Neuronal stem cell (in vitro differentiated cells): Measurements from ENCODE around the gene TPSG1.

Source experiments
- DNase-seq: peaks from one replicate; pipeline ENCODE4 v3.0.0-alpha.2; 2013; ENCODE audit warnings: low spot score
- H2AFZ ChIP-seq: one replicate; pipeline ENCODE4 v1.6.1; 2013; ENCODE audit warnings: mild to moderate bottlenecking, low read length, inconsistent platforms
- H2AK5ac ChIP-seq: 2 replicates; pipeline ENCODE4 v1.6.1; 2013; ENCODE audit warnings: low read depth, mild to moderate bottlenecking, inconsistent platforms, low read length, moderate library complexity, mixed read lengths
- H2BK120ac ChIP-seq: 2 replicates; pipeline ENCODE4 v1.6.1; 2013; ENCODE audit warnings: low read depth, mild to moderate bottlenecking, inconsistent platforms, low read length, moderate library complexity, mixed read lengths
- H2BK12ac ChIP-seq: one replicate; pipeline ENCODE4 v1.6.1; 2013; ENCODE audit warnings: low read length, inconsistent platforms
- H2BK15ac ChIP-seq: 2 replicates; pipeline ENCODE4 v1.6.1; 2013; ENCODE audit warnings: mild to moderate bottlenecking, low read length, inconsistent platforms, mixed read lengths
- H2BK5ac ChIP-seq: one replicate; pipeline ENCODE4 v1.6.1; 2013; ENCODE audit warnings: inconsistent platforms, mild to moderate bottlenecking, low read length, moderate library complexity
- H3K14ac ChIP-seq: one replicate; pipeline ENCODE4 v1.6.1; 2013; ENCODE audit warnings: low read length, inconsistent platforms
- H3K18ac ChIP-seq: 2 replicates; pipeline ENCODE4 v1.6.1; 2013; ENCODE audit warnings: low read length, inconsistent platforms
- H3K23ac ChIP-seq: 2 replicates; pipeline ENCODE4 v1.6.1; 2013; ENCODE audit warnings: low read depth, mild to moderate bottlenecking, mixed read lengths, low read length, inconsistent platforms; ENCODE audit not compliant: poor library complexity
- H3K27ac ChIP-seq: replicated peaks from 3 replicates; pipeline ENCODE4 v1.5.1; 2013; ENCODE audit warnings: low read length, inconsistent platforms
- H3K27me3 ChIP-seq, 3 experiments: 2 replicates each; pipeline ENCODE4 v1.6.1; 2013; ENCODE audit warnings: low read length in 3 of 3, mild to moderate bottlenecking in 2 of 3, inconsistent platforms in 1 of 3, low read depth in 1 of 3, mixed read lengths in 1 of 3, moderate library complexity in 1 of 3; ENCODE audit not compliant: control insufficient read depth in 3 of 3, insufficient read depth in 3 of 3
- H3K36me3 ChIP-seq, 2 donors: replicated peaks in 1 of 2; 2 replicates each; pipeline ENCODE4 v1.6.1; 2013; ENCODE audit warnings: low read length in 2 of 2; ENCODE audit not compliant: control insufficient read depth in 2 of 2, insufficient read depth in 2 of 2
- H3K4ac ChIP-seq: 2 replicates; pipeline ENCODE4 v1.6.1; 2013; ENCODE audit warnings: inconsistent platforms, mild to moderate bottlenecking, low read length, moderate library complexity
- H3K4me1 ChIP-seq, 2 donors: 1 replicate in 1 of 2; 2 replicates in 1 of 2; pipeline ENCODE4 v1.6.1; 2013; ENCODE audit warnings: low read length in 2 of 2, low read depth in 1 of 2; ENCODE audit not compliant: control insufficient read depth in 2 of 2, insufficient read depth in 1 of 2
- H3K4me2 ChIP-seq: one replicate; pipeline ENCODE4 v1.6.1; 2013; ENCODE audit warnings: mild to moderate bottlenecking, low read length, inconsistent platforms; ENCODE audit not compliant: insufficient read depth, poor library complexity, severe bottlenecking
- H3K4me3 ChIP-seq, 2 donors: 2 replicates each; pipeline ENCODE4 v1.5.1; 2013; ENCODE audit warnings: low read length in 2 of 2, mild to moderate bottlenecking in 2 of 2, inconsistent platforms in 1 of 2, moderate library complexity in 1 of 2
- H3K79me1 ChIP-seq: one replicate; pipeline ENCODE4 v1.6.1; 2013; ENCODE audit warnings: low read depth, mild to moderate bottlenecking, inconsistent platforms, low read length, moderate library complexity
- H3K9ac ChIP-seq: one replicate; pipeline ENCODE4 v1.6.1; 2013; ENCODE audit warnings: mild to moderate bottlenecking, low read depth, low read length, inconsistent platforms; ENCODE audit not compliant: poor library complexity
- H3K9me3 ChIP-seq, 2 donors: replicated peaks in 1 of 2; 2 replicates each; pipeline versions ENCODE3 to v1.6.1; 2013; ENCODE audit warnings: low read length in 2 of 2, mild to moderate bottlenecking in 2 of 2, inconsistent platforms in 1 of 2, low read depth in 1 of 2, mixed read lengths in 1 of 2, moderate library complexity in 1 of 2; ENCODE audit not compliant: control insufficient read depth in 2 of 2, insufficient read depth in 1 of 2
- H4K8ac ChIP-seq: one replicate; pipeline ENCODE4 v1.6.1; 2013; ENCODE audit warnings: low read depth, mild to moderate bottlenecking, inconsistent platforms, low read length, moderate library complexity
- H4K91ac ChIP-seq: one replicate; pipeline ENCODE4 v1.6.1; 2013; ENCODE audit warnings: low read length, low read depth, mild to moderate bottlenecking, inconsistent platforms; ENCODE audit not compliant: poor library complexity
- WGBS, 2 donors: extraction: QIAGEN DNeasy Blood & Tissue Kit; methylation state at CpG; one replicate each; pipeline ENCODE4 v1.1.7; 2013; ENCODE audit warnings: missing lambda C conversion rate in 2 of 2, mixed read lengths in 1 of 2; ENCODE audit not compliant: insufficient read length in 2 of 2, insufficient replicate concordance in 1 of 2; ENCODE audit errors: extremely low coverage in 2 of 2; 5-methylcytosine and 5-hydroxymethylcytosine counted together

Gene TPSG1

DNA sequence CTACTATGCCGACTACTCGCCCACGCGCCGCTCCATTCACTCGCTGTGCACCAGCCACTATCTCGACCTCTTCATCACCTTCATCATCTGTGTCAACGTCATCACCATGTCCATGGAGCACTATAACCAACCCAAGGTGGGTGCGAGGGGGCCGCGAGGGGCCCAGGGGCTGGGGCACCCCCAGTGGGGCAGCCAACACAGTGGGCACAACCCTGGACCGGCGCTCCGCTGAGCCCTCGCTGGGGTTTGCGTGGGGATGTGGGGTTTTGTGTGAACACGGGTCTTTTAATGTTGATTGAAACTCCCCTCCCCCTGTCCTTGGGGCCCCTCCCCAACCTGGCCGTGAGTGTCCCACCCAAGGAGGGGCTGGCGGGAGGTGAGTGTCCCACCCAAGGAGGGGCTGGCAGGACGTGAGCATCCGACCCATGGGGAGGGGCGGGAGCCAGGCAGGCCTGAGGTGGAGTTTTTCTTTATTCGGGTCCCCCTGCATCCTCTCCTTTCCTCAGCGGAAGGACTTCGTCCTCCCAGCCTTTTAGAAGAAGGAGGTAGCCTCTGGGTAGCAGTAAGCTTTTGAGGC lies 11.2 kb downstream of the TPSG1 start:
- Histone ChIP-seq H4K8ac (no peak overlapping the region), H3K27ac (no peak overlapping the region), H3K18ac (no peak overlapping the region), H3K4ac (no peak overlapping the region), H3K79me1 (peaks cover 6% of the 10 kb centered on the region), H3K36me3 (peaks cover under 1 to 39% of the 10 kb centered on the region in 2 donors), H3K27me3 (no peaks in the 10 kb centered on the region), H2AK5ac (no peak overlapping the region), H2AFZ (no peak overlapping the region), H3K14ac (no peak overlapping the region), H4K91ac (no peak overlapping the region), H3K4me3 (no peak overlapping the region), H3K4me2 (peak overlapping the region; percentile 2), H3K9me3 (peaks cover 0 to 2% of the 10 kb centered on the region in 2 donors), H3K4me1 (no peaks in the 10 kb centered on the region), H3K23ac (no peak overlapping the region), H3K9ac (no peak overlapping the region), H2BK120ac (no peak overlapping the region), H2BK5ac (no peak overlapping the region), H2BK12ac (no peak overlapping the region), H2BK15ac (no peak overlapping the region)
- no CpG with 5 or more reads among the region's 25 CpGs for WGBS, 2 donors
- no peak for DNase-seq

DNA sequence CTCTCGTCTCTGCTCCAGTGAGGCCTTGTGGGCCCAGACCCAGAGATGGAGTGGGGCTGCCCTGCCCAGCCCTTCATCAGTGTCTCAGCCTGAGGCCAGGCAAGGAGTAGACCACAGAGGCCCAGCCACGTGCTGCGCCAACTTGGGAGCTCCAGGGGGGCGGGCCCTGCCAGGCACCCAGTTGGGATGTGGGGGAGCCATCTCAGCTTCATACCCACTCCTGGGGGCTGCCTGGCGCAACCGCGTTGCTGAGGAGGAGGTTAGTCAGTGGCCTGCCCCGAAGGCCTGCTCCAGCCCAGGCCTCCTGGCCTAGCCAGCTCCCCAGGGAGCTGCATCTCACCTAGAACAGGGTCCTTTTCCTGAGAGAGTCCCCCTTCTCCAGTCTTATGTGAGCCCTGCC lies 11.8 kb downstream of the TPSG1 start:
- H2BK15ac ChIP-seq, result no peak overlapping the region
- no peak overlapping the region for H2BK12ac ChIP-seq
- no peak overlapping the region for H3K4me2 ChIP-seq
- no peak overlapping the region for H3K27ac ChIP-seq
- H2BK5ac ChIP-seq, result no peak overlapping the region
- no peak overlapping the region for H3K4me3 ChIP-seq
- WGBS, 2 donors, result no CpG with 5 or more reads among the region's 8 CpGs
- no peak overlapping the region for H2AK5ac ChIP-seq
- H3K27me3 ChIP-seq, result no peaks in the 10 kb centered on the region
- H3K14ac ChIP-seq, result no peak overlapping the region
- no peak overlapping the region for H4K91ac ChIP-seq
- H3K9ac ChIP-seq, result no peak overlapping the region
- H2BK120ac ChIP-seq, result no peak overlapping the region
- H2AFZ ChIP-seq, result no peak overlapping the region
- H4K8ac ChIP-seq, result no peak overlapping the region
- H3K4ac ChIP-seq, result no peak overlapping the region
- peak overlapping the region; percentile 55 for H3K23ac ChIP-seq
- H3K79me1 ChIP-seq, result peaks cover 6% of the 10 kb centered on the region
- no peaks in the 10 kb centered on the region for H3K4me1 ChIP-seq
- peaks cover 0 to 42% of the 10 kb centered on the region in 2 donors for H3K36me3 ChIP-seq
- peaks cover 0 to 2% of the 10 kb centered on the region in 2 donors for H3K9me3 ChIP-seq
- DNase-seq, result no peak
- H3K18ac ChIP-seq, result no peak overlapping the region

- H3K9ac ChIP-seq, result no peak overlapping the region
- H3K27ac ChIP-seq, result no peak overlapping the region
- no peak overlapping the region for H2BK120ac ChIP-seq
- no peak overlapping the region for H2AK5ac ChIP-seq
- H3K4ac ChIP-seq, result no peak overlapping the region
- H3K4me2 ChIP-seq, result no peak overlapping the region
- H3K18ac ChIP-seq, result no peak overlapping the region
- no peak overlapping the region for H3K4me3 ChIP-seq
- peaks cover 6% of the 10 kb centered on the region for H3K79me1 ChIP-seq
- H3K4me1 ChIP-seq, result no peaks in the 10 kb centered on the region
- peaks cover 0 to 2% of the 10 kb centered on the region in 2 donors for H3K9me3 ChIP-seq
- H2BK12ac ChIP-seq, result no peak overlapping the region
- no peak overlapping the region for H2AFZ ChIP-seq
- peak overlapping the region; percentile 65 for H3K23ac ChIP-seq
- no peak overlapping the region for H2BK5ac ChIP-seq
- no peak for DNase-seq
- H4K91ac ChIP-seq, result no peak overlapping the region
- peaks cover 0 to 39% of the 10 kb centered on the region in 2 donors for H3K36me3 ChIP-seq
- WGBS, 2 donors, result no CpG with 5 or more reads among the region's 40 CpGs
- no peaks in the 10 kb centered on the region for H3K27me3 ChIP-seq
- H2BK15ac ChIP-seq, result no peak overlapping the region
- H4K8ac ChIP-seq, result no peak overlapping the region
- H3K14ac ChIP-seq, result no peak overlapping the region
Measured at GRCh38 chr16:1212616-1213194, 12.4 kb downstream of the TPSG1 start.

GRCh38 chr16:1211451-1212268 lies 13.4 kb downstream of the TPSG1 start:
- Histone ChIP-seq H3K23ac (peak overlapping the region; percentile 55), H4K91ac (no peak overlapping the region), H3K27me3 (no peaks in the 10 kb centered on the region), H3K27ac (no peak overlapping the region), H3K4me2 (no peak overlapping the region), H3K4me1 (no peaks in the 10 kb centered on the region), H3K4ac (no peak overlapping the region), H2AFZ (no peak overlapping the region), H2BK12ac (no peak overlapping the region), H3K9ac (no peak overlapping the region), H3K18ac (no peak overlapping the region), H3K4me3 (no peak overlapping the region), H2AK5ac (no peak overlapping the region), H2BK120ac (no peak overlapping the region), H3K36me3 (peaks cover 5 to 33% of the 10 kb centered on the region in 2 donors), H2BK15ac (no peak overlapping the region), H3K79me1 (peaks cover 6% of the 10 kb centered on the region), H3K14ac (no peak overlapping the region), H3K9me3 (no peaks in the 10 kb centered on the region), H2BK5ac (no peak overlapping the region), H4K8ac (no peak overlapping the region)
- DNase-seq, result no peak
- WGBS, 2 donors, result no CpG with 5 or more reads among the region's 65 CpGs
